ENCODE results near the gene GDA.
"Not testable (repeated sequence)": the region's sequence is repeated elsewhere in the genome, so short reads cannot be mapped to it uniquely, and the experiment has no call there.

GDA gene

GRCh38 chr9:72290311-72290710, 141.1 kb downstream of the GDA start:
- peaks cover 22 to 24% of the 10 kb centered on the region in 2 donors for H3K4me1 ChIP-seq (ENCODE audit: control insufficient read depth in 1 of 2, insufficient read depth in 2 of 2, low read length in 2 of 2)
- H3K36me3 ChIP-seq (ENCODE audit: control insufficient read depth in 1 of 2, insufficient read depth in 2 of 2, low read length in 2 of 2) = no peaks in the 10 kb centered on the region
- H3K27me3 ChIP-seq (ENCODE audit: control insufficient read depth in 1 of 2, insufficient read depth in 2 of 2, low read length in 2 of 2) = no peaks in the 10 kb centered on the region
- no peak overlapping the region for H3K27ac ChIP-seq (ENCODE audit: low read depth, low read length)
- no peak overlapping the region for H3K4me3 ChIP-seq (ENCODE audit: low read depth in 1 of 2, low read length in 2 of 2)
- peaks cover 0 to 2% of the 10 kb centered on the region in 2 donors for H3K9me3 ChIP-seq (ENCODE audit: control insufficient read depth in 1 of 2, low read length in 2 of 2)
- no peak overlapping the region for H3K9ac ChIP-seq (ENCODE audit: low read depth in 1 of 2, low read length in 2 of 2)

DNA sequence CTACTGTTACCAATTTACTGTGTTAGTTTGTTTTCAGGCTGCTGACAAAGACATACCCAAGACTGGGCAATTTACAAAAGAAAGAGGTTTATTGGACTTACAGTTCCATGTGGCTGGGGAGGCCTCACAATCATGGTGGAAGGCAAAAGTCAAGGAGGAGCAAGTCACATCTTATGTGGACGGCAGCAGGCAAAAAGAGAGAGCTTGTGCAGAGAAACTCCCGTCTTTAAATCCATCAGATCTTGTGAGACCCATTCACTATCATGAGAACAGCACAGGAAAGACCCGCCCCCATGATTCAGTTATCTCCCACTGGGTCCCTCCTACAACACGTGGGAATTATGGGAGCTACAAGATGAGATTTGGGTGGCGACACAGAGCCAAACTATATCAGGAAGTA, 142.3 kb downstream of the GDA start:
- H3K27ac ChIP-seq (ENCODE audit: low read depth, low read length); H3K9ac ChIP-seq (ENCODE audit: low read depth in 1 of 2, low read length in 2 of 2); H3K27me3 ChIP-seq (ENCODE audit: control insufficient read depth in 1 of 2, insufficient read depth in 2 of 2, low read length in 2 of 2); H3K4me3 ChIP-seq (ENCODE audit: low read depth in 1 of 2, low read length in 2 of 2); H3K36me3 ChIP-seq (ENCODE audit: control insufficient read depth in 1 of 2, insufficient read depth in 2 of 2, low read length in 2 of 2); H3K9me3 ChIP-seq (ENCODE audit: control insufficient read depth in 1 of 2, low read length in 2 of 2): not testable (repeated sequence)
- H3K4me1 ChIP-seq (ENCODE audit: control insufficient read depth in 1 of 2, insufficient read depth in 2 of 2, low read length in 2 of 2) = peaks cover 26 to 32% of the 10 kb centered on the region in 2 donors

DNA sequence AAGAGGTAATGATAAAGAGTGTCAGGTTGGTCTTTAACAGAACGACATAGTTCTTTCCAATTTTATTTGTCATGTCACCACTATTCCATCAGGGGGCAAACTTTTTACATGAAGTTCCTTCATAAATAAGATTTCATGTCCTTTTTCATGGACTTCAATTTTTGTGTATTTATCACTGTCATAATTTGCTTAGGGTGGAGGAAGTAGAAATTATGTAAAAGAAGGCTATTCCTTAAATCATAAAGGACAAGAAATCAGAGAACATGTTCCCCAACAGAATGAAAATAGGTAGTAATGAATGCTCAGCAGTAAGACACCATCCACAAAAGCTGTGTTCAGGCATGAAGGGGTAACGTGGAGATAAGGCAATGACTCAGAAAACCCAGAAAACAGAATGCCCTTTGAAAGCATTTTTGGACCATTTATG, 143.0 kb downstream of the GDA start:
- peaks cover 26 to 38% of the 10 kb centered on the region in 2 donors for H3K4me1 ChIP-seq (ENCODE audit: control insufficient read depth in 1 of 2, insufficient read depth in 2 of 2, low read length in 2 of 2)
- no peaks in the 10 kb centered on the region for H3K27me3 ChIP-seq (ENCODE audit: control insufficient read depth in 1 of 2, insufficient read depth in 2 of 2, low read length in 2 of 2)
- H3K9me3 ChIP-seq (ENCODE audit: control insufficient read depth in 1 of 2, low read length in 2 of 2) = peaks cover 0 to 2% of the 10 kb centered on the region in 2 donors
- no peak overlapping the region for H3K9ac ChIP-seq (ENCODE audit: low read depth in 1 of 2, low read length in 2 of 2)
- no peak overlapping the region for H3K4me3 ChIP-seq (ENCODE audit: low read depth in 1 of 2, low read length in 2 of 2)
- no peak overlapping the region for H3K27ac ChIP-seq (ENCODE audit: low read depth, low read length)
- H3K36me3 ChIP-seq (ENCODE audit: control insufficient read depth in 1 of 2, insufficient read depth in 2 of 2, low read length in 2 of 2) = no peaks in the 10 kb centered on the region

- Histone ChIP-seq H3K36me3 (ENCODE audit: control insufficient read depth in 1 of 2, insufficient read depth in 2 of 2, low read length in 2 of 2) (no peaks in the 10 kb centered on the region), H3K9ac (ENCODE audit: low read depth in 1 of 2, low read length in 2 of 2) (no peak overlapping the region), H3K27me3 (ENCODE audit: control insufficient read depth in 1 of 2, insufficient read depth in 2 of 2, low read length in 2 of 2) (no peaks in the 10 kb centered on the region), H3K4me1 (ENCODE audit: control insufficient read depth in 1 of 2, insufficient read depth in 2 of 2, low read length in 2 of 2) (peaks cover 26 to 42% of the 10 kb centered on the region in 2 donors), H3K27ac (ENCODE audit: low read depth, low read length) (no peak overlapping the region), H3K9me3 (ENCODE audit: control insufficient read depth in 1 of 2, low read length in 2 of 2) (peaks cover 0 to 2% of the 10 kb centered on the region in 2 donors), H3K4me3 (ENCODE audit: low read depth in 1 of 2, low read length in 2 of 2) (no peak overlapping the region)
These were observed 143.8 kb downstream of the GDA start for GRCh38 chr9:72292874-72293607.

GRCh38 chr9:72294936-72295335, 145.7 kb downstream of the GDA start:
- Histone ChIP-seq H3K9ac (ENCODE audit: low read depth in 1 of 2, low read length in 2 of 2) (peak overlapping the region in 1 of 2 donors; percentile 7), H3K27me3 (ENCODE audit: control insufficient read depth in 1 of 2, insufficient read depth in 2 of 2, low read length in 2 of 2) (no peaks in the 10 kb centered on the region), H3K36me3 (ENCODE audit: control insufficient read depth in 1 of 2, insufficient read depth in 2 of 2, low read length in 2 of 2) (no peaks in the 10 kb centered on the region), H3K4me3 (ENCODE audit: low read depth in 1 of 2, low read length in 2 of 2) (peak overlapping the region in 1 of 2 donors; percentile 38), H3K27ac (ENCODE audit: low read depth, low read length) (peak overlapping the region; percentile 63), H3K4me1 (ENCODE audit: control insufficient read depth in 1 of 2, insufficient read depth in 2 of 2, low read length in 2 of 2) (peaks cover 33 to 52% of the 10 kb centered on the region in 2 donors), H3K9me3 (ENCODE audit: control insufficient read depth in 1 of 2, low read length in 2 of 2) (peaks cover 0 to 2% of the 10 kb centered on the region in 2 donors)

DNA sequence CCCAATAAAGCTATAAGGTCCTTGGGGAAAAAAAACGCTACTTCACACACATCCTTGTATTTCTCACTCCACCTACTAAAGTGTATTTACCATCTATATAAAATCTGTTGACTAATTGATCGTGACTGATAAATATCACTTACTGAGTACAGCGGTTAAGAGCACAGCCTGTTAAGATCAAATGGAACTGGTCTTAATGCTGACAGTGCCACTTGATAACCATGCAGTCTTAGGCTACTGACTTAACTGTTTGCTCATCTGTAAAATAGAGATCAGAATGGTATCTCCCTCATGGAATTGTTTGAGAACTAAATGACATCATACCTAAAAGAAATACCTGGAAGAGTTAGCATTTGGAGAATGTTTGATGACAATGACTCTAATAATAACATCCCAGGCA, 148.3 kb downstream of the GDA start:
- no peaks in the 10 kb centered on the region for H3K27me3 ChIP-seq (ENCODE audit: control insufficient read depth in 1 of 2, insufficient read depth in 2 of 2, low read length in 2 of 2)
- no peaks in the 10 kb centered on the region for H3K36me3 ChIP-seq (ENCODE audit: control insufficient read depth in 1 of 2, insufficient read depth in 2 of 2, low read length in 2 of 2)
- no peak overlapping the region for H3K27ac ChIP-seq (ENCODE audit: low read depth, low read length)
- no peak overlapping the region for H3K9ac ChIP-seq (ENCODE audit: low read depth in 1 of 2, low read length in 2 of 2)
- H3K4me3 ChIP-seq (ENCODE audit: low read depth in 1 of 2, low read length in 2 of 2) = no peak overlapping the region
- no peaks in the 10 kb centered on the region for H3K9me3 ChIP-seq (ENCODE audit: control insufficient read depth in 1 of 2, low read length in 2 of 2)
- peaks cover 31 to 63% of the 10 kb centered on the region in 2 donors for H3K4me1 ChIP-seq (ENCODE audit: control insufficient read depth in 1 of 2, insufficient read depth in 2 of 2, low read length in 2 of 2)

DNA sequence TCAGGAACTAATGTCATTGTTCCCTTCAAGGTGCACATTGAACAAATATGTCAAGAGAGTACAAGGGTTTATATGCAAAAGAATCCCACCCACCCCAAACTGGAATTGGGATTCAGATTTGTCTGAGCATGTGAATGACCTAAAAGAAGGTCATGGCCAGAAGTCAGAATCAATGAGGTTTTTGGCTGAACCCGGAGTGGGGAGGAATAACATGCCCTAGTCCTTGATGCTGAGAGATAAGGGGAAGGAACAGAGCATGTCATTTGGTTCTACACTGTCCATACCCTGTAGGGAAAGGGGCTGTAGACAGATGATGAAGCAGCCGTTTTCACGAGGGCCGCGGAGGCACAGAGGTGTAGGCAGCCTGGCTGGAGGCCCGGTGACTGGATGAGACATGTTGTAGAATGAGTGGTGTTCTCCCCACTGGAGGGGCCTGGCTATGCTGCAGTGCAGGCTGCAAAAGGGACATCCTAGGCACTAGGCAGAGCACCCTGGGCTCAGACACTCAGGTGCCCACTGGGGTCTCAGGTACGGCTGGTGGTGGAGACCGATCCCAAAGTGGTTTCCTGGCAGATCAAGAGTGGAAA, 149.9 kb downstream of the GDA start:
- Histone ChIP-seq H3K27me3 (ENCODE audit: control insufficient read depth in 1 of 2, insufficient read depth in 2 of 2, low read length in 2 of 2) (no peaks in the 10 kb centered on the region), H3K27ac (ENCODE audit: low read depth, low read length) (no peak overlapping the region), H3K9me3 (ENCODE audit: control insufficient read depth in 1 of 2, low read length in 2 of 2) (no peaks in the 10 kb centered on the region), H3K4me3 (ENCODE audit: low read depth in 1 of 2, low read length in 2 of 2) (no peak overlapping the region), H3K4me1 (ENCODE audit: control insufficient read depth in 1 of 2, insufficient read depth in 2 of 2, low read length in 2 of 2) (peaks cover 16 to 52% of the 10 kb centered on the region in 2 donors), H3K9ac (ENCODE audit: low read depth in 1 of 2, low read length in 2 of 2) (no peak overlapping the region), H3K36me3 (ENCODE audit: control insufficient read depth in 1 of 2, insufficient read depth in 2 of 2, low read length in 2 of 2) (no peaks in the 10 kb centered on the region)

DNA sequence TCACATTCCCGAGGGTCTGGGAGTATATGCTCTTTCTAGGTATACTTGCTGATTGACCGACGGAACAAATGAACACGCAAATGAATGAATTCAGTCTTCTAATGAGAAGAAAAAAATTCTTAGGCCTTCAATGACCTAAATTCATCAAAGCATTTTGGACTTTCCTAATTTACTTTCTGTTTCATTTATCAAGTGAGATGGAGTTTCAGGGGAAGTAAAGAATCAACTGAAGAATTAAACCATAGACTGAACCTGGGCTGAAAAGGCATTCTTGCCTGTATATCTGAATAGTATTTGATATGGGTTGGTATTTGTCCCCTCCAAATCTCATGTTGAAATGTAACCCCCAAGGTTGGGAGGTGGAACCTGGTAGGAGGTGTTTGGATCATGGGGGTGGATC, 151.6 kb downstream of the GDA start:
- Histone ChIP-seq H3K36me3 (ENCODE audit: control insufficient read depth in 1 of 2, insufficient read depth in 2 of 2, low read length in 2 of 2) (no peaks in the 10 kb centered on the region), H3K9ac (ENCODE audit: low read depth in 1 of 2, low read length in 2 of 2) (no peak overlapping the region), H3K4me1 (ENCODE audit: control insufficient read depth in 1 of 2, insufficient read depth in 2 of 2, low read length in 2 of 2) (peaks cover 22 to 60% of the 10 kb centered on the region in 2 donors), H3K27ac (ENCODE audit: low read depth, low read length) (no peak overlapping the region), H3K4me3 (ENCODE audit: low read depth in 1 of 2, low read length in 2 of 2) (no peak overlapping the region), H3K9me3 (ENCODE audit: control insufficient read depth in 1 of 2, low read length in 2 of 2) (no peaks in the 10 kb centered on the region), H3K27me3 (ENCODE audit: control insufficient read depth in 1 of 2, insufficient read depth in 2 of 2, low read length in 2 of 2) (no peaks in the 10 kb centered on the region)

Measured in duodenal mucosa (tissue), 2 donors.